GM13976 (cell line): ENCODE data around the gene RPA3.

Experiments used
- DNase-seq: peaks from one replicate; pipeline ENCODE4 v3.0.0; 2012; ENCODE audit warnings: low spot score
- in situ Hi-C: fragments of 300-500 bp; cut with MboI; formaldehyde crosslinking; loops from one replicate; pipeline ENCODE4 v1.12.0; 2022; ENCODE audit warnings: low sequenced_read_pairs, mixed read lengths, inconsistent platforms; ENCODE audit not compliant: unreplicated experiment
- TF ChIP-seq, protein P1 (sequence below): IDR thresholded peaks from 2 replicates; pipeline ENCODE4 v1.5.1; 2012; ENCODE audit warnings: borderline replicate concordance, mild to moderate bottlenecking; ENCODE audit not compliant: insufficient read depth; ENCODE audit errors: extremely low read depth, missing control alignments, control extremely low read depth

RPA3 gene

DNA sequence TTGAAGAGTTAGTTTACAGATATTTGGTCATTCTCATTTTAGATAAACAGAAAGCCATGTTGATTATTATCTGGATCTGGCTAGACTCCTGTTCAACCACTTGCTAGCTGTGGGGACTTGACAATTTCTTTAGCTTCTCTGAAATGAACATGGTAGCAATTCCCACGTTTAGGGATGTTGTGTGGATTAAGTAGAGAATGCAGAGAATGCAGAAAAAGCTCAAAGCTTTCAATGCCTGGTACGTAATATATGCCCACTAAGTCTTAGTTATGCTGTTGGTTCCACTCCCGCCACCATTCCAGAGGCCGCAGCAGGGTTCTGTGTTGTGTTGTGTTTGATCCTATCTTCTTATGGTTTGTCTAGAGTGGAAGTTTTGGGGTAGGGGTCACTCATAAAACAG is 39.2 kb upstream of the RPA3 start:
- DNase-seq = no peak
- in situ Hi-C loops = no loop called here
- TF ChIP-seq, protein P1, sequence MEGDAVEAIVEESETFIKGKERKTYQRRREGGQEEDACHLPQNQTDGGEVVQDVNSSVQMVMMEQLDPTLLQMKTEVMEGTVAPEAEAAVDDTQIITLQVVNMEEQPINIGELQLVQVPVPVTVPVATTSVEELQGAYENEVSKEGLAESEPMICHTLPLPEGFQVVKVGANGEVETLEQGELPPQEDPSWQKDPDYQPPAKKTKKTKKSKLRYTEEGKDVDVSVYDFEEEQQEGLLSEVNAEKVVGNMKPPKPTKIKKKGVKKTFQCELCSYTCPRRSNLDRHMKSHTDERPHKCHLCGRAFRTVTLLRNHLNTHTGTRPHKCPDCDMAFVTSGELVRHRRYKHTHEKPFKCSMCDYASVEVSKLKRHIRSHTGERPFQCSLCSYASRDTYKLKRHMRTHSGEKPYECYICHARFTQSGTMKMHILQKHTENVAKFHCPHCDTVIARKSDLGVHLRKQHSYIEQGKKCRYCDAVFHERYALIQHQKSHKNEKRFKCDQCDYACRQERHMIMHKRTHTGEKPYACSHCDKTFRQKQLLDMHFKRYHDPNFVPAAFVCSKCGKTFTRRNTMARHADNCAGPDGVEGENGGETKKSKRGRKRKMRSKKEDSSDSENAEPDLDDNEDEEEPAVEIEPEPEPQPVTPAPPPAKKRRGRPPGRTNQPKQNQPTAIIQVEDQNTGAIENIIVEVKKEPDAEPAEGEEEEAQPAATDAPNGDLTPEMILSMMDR = no peak

DNA sequence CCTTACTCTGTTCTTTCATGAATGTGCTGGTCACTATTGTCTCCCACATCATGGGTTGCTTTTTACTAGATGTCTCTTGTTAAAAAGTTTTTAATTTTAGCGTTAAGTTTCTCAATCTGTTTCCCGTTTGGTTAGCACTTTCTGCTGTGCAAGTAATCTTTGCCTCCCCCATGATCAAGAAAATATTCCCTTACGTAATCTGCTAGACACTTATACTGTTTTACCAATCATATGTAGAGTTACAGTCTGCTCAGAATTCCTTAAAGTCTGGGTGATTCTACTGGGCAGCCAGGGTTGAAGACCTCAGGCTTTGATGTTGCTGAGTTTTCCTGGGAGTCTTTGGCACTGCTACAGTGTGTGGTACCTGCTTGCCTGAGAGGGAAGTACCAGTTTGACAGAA is 38.2 kb upstream of the RPA3 start:
- DNase-seq = no peak
- TF ChIP-seq, protein P1 = no peak
- in situ Hi-C loops = no loop called here

DNA sequence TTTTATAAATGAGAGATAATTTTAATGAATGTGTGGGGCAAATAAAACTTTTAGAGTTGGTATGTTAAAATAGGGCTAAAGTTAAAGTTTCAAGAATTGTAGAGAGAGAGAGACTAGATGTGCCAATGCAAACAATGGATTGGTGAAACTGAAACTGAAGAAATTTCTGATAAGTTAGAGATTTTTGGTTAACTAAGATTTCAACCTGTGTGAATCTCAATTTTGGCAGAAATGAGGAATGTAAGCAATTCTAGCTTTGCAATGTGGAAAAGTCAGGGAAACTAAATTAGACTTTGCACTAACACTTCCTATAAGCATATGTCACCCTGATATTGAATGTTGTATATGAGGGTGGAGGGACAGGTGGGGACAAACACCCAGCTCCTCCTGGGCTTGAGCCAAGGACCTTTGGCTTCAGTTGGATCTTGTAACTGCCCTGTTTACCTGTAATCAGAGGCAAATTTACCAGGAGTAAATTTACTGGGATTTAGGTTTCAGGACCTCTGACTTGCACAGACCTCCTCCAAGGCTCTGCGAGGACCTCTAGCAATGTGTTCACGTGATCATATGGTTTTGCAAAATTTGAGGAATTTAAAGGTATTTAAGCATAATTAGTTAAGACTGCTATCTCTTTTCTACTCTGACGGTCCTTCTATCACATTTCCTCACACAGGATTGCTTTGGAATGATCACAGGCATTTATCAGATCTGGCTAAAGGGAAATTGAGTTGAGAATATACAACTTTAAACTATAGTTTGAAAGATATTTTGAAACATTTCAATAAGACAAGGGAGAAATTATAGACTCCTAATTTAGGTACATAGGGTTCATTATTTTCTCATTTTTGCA is 33.1 kb upstream of the RPA3 start:
- in situ Hi-C loops = no loop called here
- no peak for DNase-seq
- TF ChIP-seq, protein P1 = no peak

DNA sequence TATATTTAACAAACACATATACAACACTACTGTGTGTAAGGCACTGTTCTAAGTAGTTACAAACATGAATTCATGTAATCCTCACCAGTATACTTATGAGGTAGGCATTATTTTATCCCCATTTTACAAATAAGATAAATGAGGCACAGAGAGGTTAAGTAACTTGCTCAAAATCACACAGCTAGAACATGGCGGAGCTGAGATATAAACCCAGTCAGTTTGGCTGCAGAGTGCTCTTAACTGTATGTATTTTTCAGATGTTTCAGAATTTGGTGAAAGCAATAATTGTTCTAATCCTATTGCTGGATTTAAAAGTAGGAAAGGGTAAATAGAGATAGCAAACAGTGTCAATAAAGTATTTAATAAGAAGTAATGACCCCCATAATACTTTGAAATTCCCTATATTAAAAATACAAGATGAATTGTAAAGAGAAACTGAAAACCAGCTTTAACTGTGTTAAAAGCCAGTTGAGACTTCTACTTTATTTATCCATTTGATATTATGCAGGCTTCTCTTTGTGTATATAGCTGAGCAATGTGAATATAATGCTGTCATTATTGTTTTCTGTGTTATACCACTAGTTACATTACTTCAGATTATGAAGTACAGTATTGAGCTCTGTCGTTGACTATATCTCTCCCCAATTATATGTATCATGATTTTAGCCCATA is 32.3 kb upstream of the RPA3 start:
- no peak for DNase-seq
- in situ Hi-C loops = no loop called here
- TF ChIP-seq, protein P1 = no peak

DNA sequence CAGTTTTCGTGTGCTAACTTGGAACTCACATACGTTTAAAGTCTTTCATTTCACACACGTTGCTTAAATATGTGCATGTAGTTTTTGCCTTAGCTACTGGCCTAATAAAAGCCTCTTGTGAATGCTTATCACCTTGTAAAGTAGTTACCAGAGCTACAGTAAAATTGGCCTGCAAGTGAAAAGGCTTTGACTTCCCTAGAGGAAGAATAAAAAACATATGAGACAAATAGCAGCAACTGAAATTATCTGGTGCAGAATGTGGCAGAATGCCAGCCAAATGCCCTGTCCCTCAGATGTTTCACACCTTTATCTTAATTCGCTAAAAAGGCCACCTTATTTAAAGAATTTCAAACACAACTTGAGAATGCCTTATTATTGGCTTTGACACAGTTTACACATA is 28.1 kb upstream of the RPA3 start:
- TF ChIP-seq, protein P1 = no peak
- in situ Hi-C loops = no loop called here
- no peak for DNase-seq

DNA sequence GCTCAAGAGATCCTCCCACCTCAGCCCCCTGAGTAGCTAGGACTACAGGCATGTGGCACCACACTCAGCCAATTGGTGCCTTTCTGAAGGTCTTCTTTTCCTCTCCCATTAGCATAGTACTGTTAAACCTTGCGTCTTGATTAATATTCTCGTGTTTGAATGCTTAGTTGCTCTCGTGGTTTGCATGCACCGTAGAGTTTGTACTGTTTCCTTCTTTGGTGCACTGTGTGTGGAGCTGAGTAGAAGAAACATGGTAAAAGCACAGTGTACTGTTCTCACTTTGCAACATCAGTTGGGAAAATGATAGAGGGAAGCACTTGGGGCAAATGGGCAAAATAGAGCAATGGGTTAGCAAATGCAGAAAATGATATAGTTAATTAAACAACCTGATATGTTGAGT is 27.6 kb upstream of the RPA3 start:
- DNase-seq = no peak
- in situ Hi-C loops = no loop called here
- TF ChIP-seq, protein P1 = no peak
